Measurements from ENCODE around the gene FAM149A.

Gene FAM149A

GRCh38 chr4:186202490-186203140 lies 98.1 kb downstream of the FAM149A start:
- no peak for DNase-seq (ENCODE audit: low spot score)

GRCh38 chr4:186203406-186203805 lies 98.9 kb downstream of the FAM149A start:
- DNase-seq (ENCODE audit: low spot score) = no peak

DNA sequence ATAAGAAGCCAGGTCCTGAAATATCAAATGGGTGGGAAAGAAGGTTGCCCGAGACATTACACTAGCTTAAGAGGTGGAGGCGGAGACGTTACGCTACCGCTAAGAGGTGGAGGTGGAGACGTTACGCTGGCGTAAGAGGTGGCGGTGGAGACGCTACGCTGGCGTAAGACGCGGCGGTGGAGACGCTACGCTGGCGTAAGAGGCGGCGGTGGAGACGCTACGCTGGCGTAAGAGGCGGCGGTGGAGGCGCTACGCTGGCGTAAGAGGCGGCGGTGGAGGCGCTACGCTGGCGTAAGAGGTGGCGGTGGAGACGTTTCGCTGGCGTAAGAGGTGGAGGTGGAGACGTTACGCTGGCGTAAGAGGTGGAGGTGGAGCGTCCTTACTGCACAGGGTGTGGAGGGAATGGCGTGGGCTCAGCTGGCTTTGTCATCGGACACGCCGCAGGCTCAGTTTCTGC lies 99.6 kb downstream of the FAM149A start:
- no peak for DNase-seq (ENCODE audit: low spot score)

GRCh38 chr4:186204686-186205085 lies 100.2 kb downstream of the FAM149A start:
- DNase-seq (ENCODE audit: low spot score) = no peak

- DNase-seq (ENCODE audit: low spot score) = no peak
Observed at GRCh38 chr4:186205156-186205555, 100.7 kb downstream of the FAM149A start.

- no peak for DNase-seq (ENCODE audit: low spot score)
Observed at GRCh38 chr4:186216465-186217024, 112.0 kb downstream of the FAM149A start.

DNA sequence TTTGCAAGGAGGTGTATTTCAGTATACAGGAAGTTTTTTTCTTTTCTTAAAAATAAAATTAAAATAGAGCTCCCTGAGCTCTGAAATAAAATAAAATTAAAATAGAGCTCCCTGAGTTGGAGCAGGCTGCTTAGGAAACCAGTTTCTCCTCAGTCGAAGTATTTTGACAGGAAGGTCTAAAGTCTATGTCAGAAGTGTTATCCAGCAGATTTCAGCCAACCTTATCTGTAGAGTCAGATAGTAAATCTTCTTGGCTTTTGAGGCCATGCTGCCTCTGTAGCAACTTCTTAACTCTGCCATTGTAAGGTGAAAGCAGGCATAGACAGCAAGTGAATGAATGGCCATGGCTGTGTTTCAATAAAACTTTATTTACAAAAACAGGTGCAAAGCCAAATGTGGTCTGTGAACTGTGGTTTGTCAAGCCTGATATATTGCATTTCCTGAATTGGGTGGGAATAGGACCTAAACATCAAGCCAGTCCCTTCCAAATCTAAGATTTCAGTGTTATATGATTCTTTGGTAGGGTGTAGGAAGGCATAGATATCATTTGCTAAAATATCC lies 113.3 kb downstream of the FAM149A start:
- no peak for DNase-seq (ENCODE audit: low spot score)

- DNase-seq (ENCODE audit: low spot score) = no peak
Observed at GRCh38 chr4:186221624-186222023, 117.1 kb downstream of the FAM149A start.
